Psoas muscle (tissue), 8 donors: ENCODE results near the gene VWA2. TPM values are rescaled to one million over a fixed set of nuclear protein-coding genes. Genes with fewer than 3 reads are reported as not detected.

Experiments used
- ATAC-seq, 4 donors: fragments of 200-7000 bp; cut with Tn5 transposase; one replicate each; pipeline ENCODE4 v1.9.1; 2020; ENCODE audit warnings: moderate library complexity in 3 of 4, mild to moderate bottlenecking in 2 of 4
- DNase-seq, 2 donors: peaks; one replicate each; pipeline ENCODE4 v3.0.0-alpha.2; 2020
- H3K27ac ChIP-seq: fragments of 200-600 bp; one replicate; pipeline ENCODE4 v1.8.0; 2022
- H3K27me3 ChIP-seq, 3 donors: fragments of 200-600 bp in 1 of 3; one replicate each; pipeline versions ENCODE4 v1.6.1 to v1.8.0; 2013 to 2022; ENCODE audit warnings: low read length in 2 of 3, mild to moderate bottlenecking in 2 of 3, moderate library complexity in 1 of 3; ENCODE audit not compliant: insufficient read depth in 3 of 3
- H3K36me3 ChIP-seq, 2 donors: fragments of 200-600 bp in 1 of 2; one replicate each; pipeline versions ENCODE4 v1.6.1 to v1.8.0; 2013 to 2022; ENCODE audit warnings: low read depth in 1 of 2, mild to moderate bottlenecking in 1 of 2, moderate library complexity in 1 of 2; ENCODE audit not compliant: insufficient read depth in 1 of 2
- H3K4me1 ChIP-seq: fragments of 200-600 bp; one replicate; pipeline ENCODE4 v1.8.0; 2022
- H3K4me3 ChIP-seq: fragments of 200-600 bp; one replicate; pipeline ENCODE4 v1.8.0; 2022; ENCODE audit warnings: mild to moderate bottlenecking
- H3K9me3 ChIP-seq: fragments of 200-600 bp; one replicate; pipeline ENCODE4 v1.8.0; 2022
- CTCF ChIP-seq: fragments of 200-600 bp; IDR thresholded peaks from one replicate; pipeline ENCODE4 v1.8.0; 2022; ENCODE audit warnings: antibody characterized with exemption
- WGBS, 3 donors: extraction: QIAGEN DNeasy Blood & Tissue Kit; methylation state at CpG; one replicate each; pipeline versions ENCODE4 v1.1.6 to v1.1.7; 2013; 5-methylcytosine and 5-hydroxymethylcytosine counted together
- intact Hi-C, 2 donors: fragments of 100-400 bp; cut with DNase I; formaldehyde crosslinking; loops; one replicate each; pipeline versions ENCODE4 v1.11.0 to v1.14.2; 2022
- polyA plus RNA-seq, 3 donors: library from polyadenylated mRNA; stranded (reverse); fragments of 200-250 nt; gene quantifications; one replicate each; pipeline ENCODE4 v1.2.3, GENCODE V29; 2013
- total RNA-seq, 4 donors: library from RNA; stranded (reverse); fragmentation: NEBNext Ultra II Directional in 2 of 4; extraction: Animal tissue kit (Norgen Biotek cat#: 25700) in 2 of 4; gene quantifications; one replicate each; pipeline versions ENCODE4 v1.2.1 to v1.2.4, GENCODE V29; 2021 to 2023
- donor health status: healthy with polysubstance abuse.
- donor health status: DM: no; HTN: no; CAD: no; lungs with moderate emphysema.
- donor health status: Bipolar disorder and iron deficiency.
- donor health status: healthy.
- donor health status: DM: yes; HTN: yes; CAD: no.
- donor health status: DM: no; HTN: no; CAD: no.
- donor health status: DM: no; HTN: no; CAD: no.
- donor health status: DM: yes; HTN: yes; CAD: no.

VWA2 gene
- total and polyA plus RNA-seq, 7 donors, result not detected

DNA sequence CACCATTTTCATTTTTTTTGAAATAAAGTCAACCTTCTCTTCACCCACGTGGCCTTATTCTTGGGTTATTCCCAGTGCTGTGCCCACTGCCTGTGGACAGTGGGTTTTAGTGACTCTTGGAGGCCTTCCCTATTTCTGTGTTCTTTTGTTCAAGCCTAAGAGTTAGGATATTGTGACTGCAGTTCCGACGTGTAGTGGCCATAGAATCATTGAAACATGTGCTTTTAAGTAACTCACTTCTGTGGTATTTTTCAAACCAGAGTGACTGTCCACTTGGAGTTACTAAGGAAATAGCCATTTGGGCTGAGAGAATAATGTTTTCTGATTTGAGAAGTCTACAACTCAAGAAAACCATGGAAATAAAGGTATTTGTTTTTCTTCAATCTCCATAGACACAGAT lies 36.2 kb upstream of the VWA2 start:
- Histone ChIP-seq H3K27ac (no peak overlapping the region), H3K4me3 (no peak overlapping the region), H3K27me3 (peaks cover 0 to 5% (median 0%) of the 10 kb centered on the region in 3 donors), H3K36me3 (no peaks in the 10 kb centered on the region), H3K9me3 (no peaks in the 10 kb centered on the region), H3K4me1 (no peaks in the 10 kb centered on the region)
- ATAC-seq, result no peak
- intact Hi-C loops, result no loop called here
- 69 to 75% (median 73%) methylated on average over 3 of the region's 3 CpGs for WGBS, 3 donors
- no peak for DNase-seq
- no peak for TF ChIP-seq CTCF

DNA sequence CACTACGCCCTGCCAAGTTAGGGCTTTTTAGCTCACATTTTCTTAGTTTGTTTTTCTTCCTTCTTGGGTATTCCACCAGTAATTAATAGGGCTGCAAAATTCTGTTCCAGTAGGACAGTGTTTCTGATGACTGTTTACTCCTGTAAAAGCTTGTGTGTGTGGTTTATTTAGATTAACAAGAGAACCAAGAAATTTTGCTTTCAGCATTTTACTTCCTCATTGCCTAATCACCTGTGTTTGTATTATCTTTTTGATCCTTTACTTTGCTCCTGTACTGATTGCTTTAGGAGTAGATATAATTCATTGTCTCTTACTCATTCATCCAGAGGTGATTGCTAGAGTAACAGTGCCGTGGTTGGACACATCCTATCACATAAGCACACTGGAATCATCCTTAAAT lies 32.2 kb upstream of the VWA2 start:
- H3K4me3 ChIP-seq, result no peak overlapping the region
- H3K36me3 ChIP-seq, result no peaks in the 10 kb centered on the region
- H3K27ac ChIP-seq, result no peak overlapping the region
- TF ChIP-seq CTCF, result no peak
- no peak for DNase-seq
- WGBS, 3 donors, result 66 to 81% (median 67%) methylated on average over 2 of the region's 2 CpGs
- peaks cover 0 to 8% (median 0%) of the 10 kb centered on the region in 3 donors for H3K27me3 ChIP-seq
- ATAC-seq, result no peak
- no peaks in the 10 kb centered on the region for H3K4me1 ChIP-seq
- intact Hi-C loops, result no loop called here
- H3K9me3 ChIP-seq, result no peaks in the 10 kb centered on the region

DNA sequence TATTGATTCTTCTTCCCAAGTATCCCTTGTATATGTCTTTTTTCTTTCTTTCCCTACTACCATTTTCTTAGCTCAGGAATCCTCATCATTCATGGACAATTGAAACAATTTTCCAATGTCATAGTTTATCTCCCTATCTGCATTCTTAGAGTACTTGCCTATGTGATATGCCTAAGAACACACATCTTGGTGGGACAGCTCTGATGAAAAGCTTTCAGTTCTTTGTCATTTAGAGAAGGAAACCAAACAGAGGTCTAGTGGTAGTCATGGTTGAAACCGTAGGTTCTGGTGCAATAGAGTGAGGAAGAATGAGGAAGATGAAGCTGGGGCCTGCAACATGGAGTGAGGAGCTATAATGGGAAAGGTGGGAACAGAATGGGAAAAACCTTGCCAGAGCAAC lies 31.7 kb upstream of the VWA2 start:
- Histone ChIP-seq H3K4me1 (no peaks in the 10 kb centered on the region), H3K27me3 (peaks cover 0 to 8% (median 0%) of the 10 kb centered on the region in 3 donors), H3K4me3 (no peak overlapping the region), H3K36me3 (no peaks in the 10 kb centered on the region), H3K27ac (no peak overlapping the region), H3K9me3 (no peaks in the 10 kb centered on the region)
- intact Hi-C loops, result no loop called here
- no peak for ATAC-seq
- no peak for DNase-seq
- WGBS, 3 donors, result 82 to 97% (median 94%) methylated on average over 1 of the region's 1 CpG
- no peak for TF ChIP-seq CTCF

DNA sequence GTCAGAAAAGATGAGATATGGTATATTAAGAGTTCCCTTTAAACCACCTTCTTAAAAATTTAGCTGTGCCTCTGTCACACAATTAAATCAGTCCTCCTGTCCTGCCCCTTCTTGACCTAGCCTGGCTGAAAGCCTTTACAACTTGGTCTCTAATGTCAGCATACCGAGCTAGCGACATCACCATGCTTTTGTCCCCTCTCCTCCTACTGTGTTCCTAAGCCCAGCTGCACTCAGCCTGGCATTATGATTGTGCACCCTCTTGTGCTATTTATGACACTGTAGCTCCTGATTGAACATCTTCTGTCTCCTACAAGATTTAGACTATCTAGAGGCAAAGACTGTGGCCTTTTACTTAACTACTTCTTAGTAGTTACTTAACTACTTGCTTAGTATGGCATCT lies 30.7 kb upstream of the VWA2 start:
- H3K9me3 ChIP-seq, result no peaks in the 10 kb centered on the region
- no peak for DNase-seq
- no peak overlapping the region for H3K27ac ChIP-seq
- no peaks in the 10 kb centered on the region for H3K36me3 ChIP-seq
- peaks cover 0 to 8% (median 0%) of the 10 kb centered on the region in 3 donors for H3K27me3 ChIP-seq
- 56 to 72% (median 63%) methylated on average over 2 of the region's 2 CpGs for WGBS, 3 donors
- TF ChIP-seq CTCF, result no peak
- H3K4me1 ChIP-seq, result no peaks in the 10 kb centered on the region
- ATAC-seq, result no peak
- intact Hi-C loops, result no loop called here
- H3K4me3 ChIP-seq, result no peak overlapping the region

GRCh38 chr10:114212153-114212552 lies 26.9 kb upstream of the VWA2 start:
- TF ChIP-seq CTCF, result no peak
- Histone ChIP-seq H3K27ac (no peak overlapping the region), H3K4me1 (no peaks in the 10 kb centered on the region), H3K36me3 (no peaks in the 10 kb centered on the region), H3K4me3 (no peak overlapping the region), H3K27me3 (peaks cover 0 to 8% (median 0%) of the 10 kb centered on the region in 3 donors), H3K9me3 (no peaks in the 10 kb centered on the region)
- DNase-seq (no peak), ATAC-seq (no peak)
- intact Hi-C loops, result no loop called here
- 79 to 86% (median 84%) methylated on average over 2 of the region's 2 CpGs for WGBS, 3 donors
